GM12864 (cell line): ENCODE measurements around the gene RPL22.

ENCODE experiments used
- DNase-seq: peaks from one replicate; pipeline ENCODE4 v3.0.0-alpha.2; 2011; ENCODE audit warnings: low read depth
- H3K4me3 ChIP-seq: 2 replicates; pipeline ENCODE4 v1.5.1; 2011; ENCODE audit warnings: mild to moderate bottlenecking, low read depth, low read length, control low read depth
- CTCF ChIP-seq: IDR thresholded peaks from 2 replicates; pipeline ENCODE4 v1.5.1; 2011; ENCODE audit warnings: low read depth, mild to moderate bottlenecking, moderate library complexity, low read length, control low read depth, inconsistent platforms; ENCODE audit errors: missing control alignments

Gene RPL22

DNA sequence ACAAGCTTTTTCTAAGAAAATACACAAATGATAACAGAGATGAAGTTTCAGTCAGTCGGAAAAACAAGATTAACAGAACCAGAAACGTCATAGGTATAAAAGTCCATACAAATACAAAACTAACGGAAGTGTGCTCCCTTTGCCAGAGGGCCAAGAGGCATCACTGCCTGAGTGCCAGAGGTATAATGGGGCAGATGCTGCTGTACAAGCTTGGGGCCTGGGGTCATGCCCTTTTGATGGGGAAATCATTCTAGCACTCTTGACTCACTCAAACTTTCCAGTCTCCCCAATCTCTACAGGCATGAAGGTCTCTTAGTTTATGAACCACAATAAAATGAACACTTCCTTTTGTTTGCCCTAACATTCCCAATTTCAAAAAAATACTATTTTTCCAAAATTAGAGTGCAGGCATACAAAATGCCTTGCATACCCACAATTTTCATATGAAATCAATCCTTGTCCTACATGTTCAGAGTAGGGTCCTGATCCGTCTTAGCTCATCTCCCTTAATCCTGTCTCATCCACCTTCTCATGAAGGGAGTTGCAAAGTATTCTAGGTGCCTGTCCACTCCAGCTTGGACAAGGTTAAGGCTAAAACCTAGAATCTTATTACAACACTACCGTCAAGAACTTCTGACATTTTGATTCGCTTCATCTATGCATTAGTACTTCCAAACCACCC lies 1.5 kb downstream of the RPL22 start:
- peak overlapping the region; percentile 80 for H3K4me3 ChIP-seq
- no peak for TF ChIP-seq CTCF
- DNase-seq: no peak

DNA sequence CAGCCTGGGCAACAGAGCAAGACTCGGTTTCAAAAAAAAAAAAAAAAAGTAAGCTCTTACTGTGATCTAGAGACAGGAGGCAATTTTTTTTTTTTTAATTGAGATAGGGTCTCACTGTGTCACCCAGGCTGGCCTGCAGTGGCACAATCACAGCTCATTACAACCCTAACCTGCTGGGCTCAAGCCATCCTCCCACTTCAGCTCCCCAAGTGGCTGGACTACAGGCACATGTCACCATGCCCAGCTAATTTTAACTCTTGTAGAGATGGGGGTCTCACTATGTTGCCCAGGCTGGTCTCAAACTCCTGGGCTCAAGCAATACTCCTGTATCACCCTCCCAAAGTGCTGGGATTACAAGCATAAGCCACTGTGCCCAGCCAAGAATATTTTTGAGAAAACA lies 7.4 kb downstream of the RPL22 start:
- no peak overlapping the region for H3K4me3 ChIP-seq
- DNase-seq: no peak
- TF ChIP-seq CTCF: no peak

DNA sequence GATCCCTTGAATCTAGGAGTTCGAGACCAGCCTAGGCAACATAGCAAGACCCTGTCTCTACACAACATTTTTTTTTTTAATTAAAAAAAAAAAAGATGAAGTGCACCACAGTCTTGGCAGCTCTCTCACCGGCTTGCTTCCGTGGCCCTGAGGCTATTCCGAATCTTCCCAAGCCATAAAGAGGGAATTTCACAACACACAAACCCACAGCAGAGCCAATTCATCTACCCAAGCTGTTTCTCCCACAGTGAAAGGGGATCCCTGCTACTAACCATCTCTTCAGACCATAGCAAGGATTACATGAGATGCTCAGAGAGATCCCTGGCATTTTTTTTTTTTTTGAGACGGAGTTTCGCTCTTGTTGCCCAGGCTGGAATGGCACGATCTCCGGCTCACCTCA lies 10.9 kb downstream of the RPL22 start:
- no peak overlapping the region for H3K4me3 ChIP-seq
- TF ChIP-seq CTCF: no peak
- no peak for DNase-seq

DNA sequence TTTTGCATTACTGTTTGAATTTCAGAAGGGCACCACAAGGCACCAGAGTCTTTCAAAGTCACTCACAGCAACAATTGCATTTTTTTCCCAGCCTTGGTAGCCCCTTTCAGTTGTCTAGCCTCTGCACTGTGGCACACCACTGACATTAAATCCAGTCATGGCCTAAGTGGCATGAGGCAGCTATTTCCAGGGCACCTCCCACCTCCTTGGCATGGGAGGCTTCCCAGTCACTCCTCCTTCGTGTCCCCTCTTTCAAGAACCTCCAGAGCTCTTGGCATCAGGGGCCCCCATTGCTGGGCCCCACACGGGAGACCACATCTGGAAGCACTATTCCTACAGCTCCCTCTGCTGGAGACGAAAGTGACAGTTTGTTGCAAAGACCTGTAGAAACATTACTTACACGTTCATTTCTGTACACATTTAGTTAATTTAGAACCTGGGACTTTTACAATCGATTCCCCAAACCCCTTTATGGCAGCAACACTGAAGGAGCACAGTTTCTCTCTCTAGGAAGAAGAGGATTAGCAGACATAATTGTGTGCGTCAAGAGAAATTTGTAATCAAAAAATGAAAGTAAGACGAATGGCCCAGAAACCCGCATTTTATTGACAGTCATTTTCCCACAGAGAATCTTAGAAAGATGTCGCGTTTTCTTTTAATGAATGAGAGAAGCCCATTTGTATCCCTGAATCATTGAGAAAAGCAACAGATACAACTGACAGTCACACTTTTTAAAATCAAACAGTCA lies 13.6 kb downstream of the RPL22 start:
- no peak overlapping the region for H3K4me3 ChIP-seq
- TF ChIP-seq CTCF: peak; percentile 50
- no peak for DNase-seq

GRCh38 chr1:6185151-6185550 lies 14.2 kb downstream of the RPL22 start:
- TF ChIP-seq CTCF: no peak
- no peak overlapping the region for H3K4me3 ChIP-seq
- no peak for DNase-seq

DNA sequence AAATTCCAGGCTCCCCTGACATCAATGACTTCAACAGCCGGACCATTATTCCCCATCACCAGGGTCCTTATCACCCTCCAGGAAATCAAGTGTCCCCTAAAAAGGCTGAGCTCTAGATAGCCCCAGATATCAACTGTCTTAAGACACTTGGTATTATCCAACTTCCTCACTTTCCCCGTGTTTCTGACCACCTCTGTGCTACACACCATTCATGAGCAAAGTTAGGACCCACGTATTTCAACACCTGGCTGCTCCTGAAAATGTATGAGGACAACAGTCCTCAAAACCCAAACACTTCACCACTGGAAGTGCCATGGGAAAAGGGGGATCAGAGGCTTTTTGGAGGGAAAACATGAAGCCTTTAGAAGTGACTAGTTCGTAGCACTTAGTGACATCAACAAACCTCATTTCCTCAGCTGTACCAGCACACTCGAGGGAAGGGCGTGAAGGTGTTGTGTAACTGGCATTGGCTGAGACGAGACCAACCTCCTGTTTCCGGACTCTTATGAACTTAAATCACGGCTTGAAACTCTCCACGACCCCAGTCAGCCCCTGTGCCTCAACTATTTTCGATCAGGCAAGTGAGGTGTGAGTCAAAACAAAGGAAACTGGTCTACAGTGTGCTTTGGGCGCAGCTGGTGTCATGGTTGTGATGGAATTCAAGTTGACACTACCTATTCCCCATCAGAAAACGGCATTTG lies 15.2 kb downstream of the RPL22 start:
- TF ChIP-seq CTCF: no peak
- no peak for DNase-seq
- H3K4me3 ChIP-seq: no peak overlapping the region
